GM12892 (cell line): ENCODE measurements around the gene MISP.

Source experiments
- POLR2A ChIP-seq: IDR thresholded peaks from 2 replicates; pipeline ENCODE4 v1.6.1; 2011; ENCODE audit warnings: low read depth, low read length, control low read depth
- POLR2AphosphoS5 ChIP-seq: IDR thresholded peaks from 2 replicates; pipeline ENCODE4 v1.6.1; 2011; ENCODE audit warnings: low read depth, low read length, control low read depth
- TAF1 ChIP-seq: IDR thresholded peaks from 2 replicates; pipeline ENCODE4 v1.6.1; 2011; ENCODE audit warnings: low read depth, mild to moderate bottlenecking, control low read depth, low read length, borderline replicate concordance

DNA sequence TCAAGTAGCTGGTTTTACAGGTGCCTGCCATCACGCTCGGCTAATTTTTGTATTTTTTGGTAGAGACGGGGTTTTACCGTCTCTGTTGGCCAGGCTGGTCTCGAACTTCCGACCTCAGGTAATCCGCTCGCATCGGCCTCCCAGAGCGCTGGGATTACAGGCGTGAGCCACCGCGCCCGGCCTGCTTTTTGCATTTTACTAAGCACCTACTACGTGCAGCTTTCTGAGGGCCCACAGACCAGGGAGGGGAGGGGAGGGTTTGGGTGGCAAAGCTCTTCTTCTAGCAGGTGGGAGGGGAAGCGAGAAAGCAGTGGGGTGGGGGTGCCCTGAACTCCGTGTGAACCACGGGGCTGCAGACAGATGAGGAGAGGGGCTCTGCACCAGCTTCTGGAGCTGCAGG is 27.2 kb upstream of the MISP start:
- no peak for TF ChIP-seq POLR2AphosphoS5
- TF ChIP-seq POLR2A, result no peak
- TF ChIP-seq TAF1, result no peak
